ENCODE data around the gene REXO4. TPM values are rescaled to one million over a fixed set of nuclear protein-coding genes. Genes with fewer than 3 reads are reported as not detected.

Gene REXO4
- polyA plus RNA-seq, 1 donor from 2014 or later: 16.1 TPM

DNA sequence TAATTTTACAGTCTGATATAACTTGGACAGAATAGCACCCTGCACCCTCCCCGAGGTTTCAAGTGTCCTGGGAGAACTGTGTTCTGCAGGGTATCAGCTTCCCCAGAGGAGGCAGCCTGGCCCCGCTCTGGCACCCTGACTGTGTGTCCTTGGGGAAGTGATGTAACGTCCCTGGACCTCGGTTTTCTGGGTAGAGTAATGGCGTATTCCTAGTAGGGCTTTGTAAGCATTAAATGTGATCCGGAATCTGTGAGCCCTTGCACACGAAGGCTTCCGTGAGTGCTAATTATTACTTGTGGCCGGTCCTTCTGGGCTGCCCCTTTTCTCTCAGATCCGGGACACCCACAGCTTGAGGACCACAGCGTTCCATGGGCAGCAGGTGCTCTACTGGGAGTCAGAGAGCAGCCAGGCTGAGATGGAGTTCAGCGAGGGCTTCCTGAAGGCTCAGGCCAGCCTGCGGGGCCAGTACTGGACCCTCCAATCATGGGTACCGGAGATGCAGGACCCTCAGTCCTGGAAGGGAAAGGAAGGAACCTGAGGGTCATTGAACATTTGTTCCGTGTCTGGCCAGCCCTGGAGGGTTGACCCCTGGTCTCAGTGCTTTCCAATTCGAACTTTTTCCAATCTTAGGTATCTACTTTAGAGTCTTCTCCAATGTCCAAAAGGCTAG lies 41.0 kb upstream of the REXO4 start:
- H3K27ac ChIP-seq (ENCODE audit: low read length): peak overlapping the region; percentile 96
- no peaks in the 10 kb centered on the region for H3F3A ChIP-seq (ENCODE audit: insufficient read depth, low read length, poor library complexity, severe bottlenecking)
- no peak overlapping the region for H2AFZ ChIP-seq (ENCODE audit: low read depth, low read length)
- no peaks in the 10 kb centered on the region for H3K27me3 ChIP-seq (ENCODE audit: insufficient read depth, low read depth, low read length)
- no peaks in the 10 kb centered on the region for H3K9me3 ChIP-seq (ENCODE audit: low read length)
- H3K36me3 ChIP-seq (ENCODE audit: insufficient read depth, low read length): no peaks in the 10 kb centered on the region
- peak overlapping the region; percentile 97 for H3K9ac ChIP-seq (ENCODE audit: low read length)
- TF ChIP-seq, protein P1, sequence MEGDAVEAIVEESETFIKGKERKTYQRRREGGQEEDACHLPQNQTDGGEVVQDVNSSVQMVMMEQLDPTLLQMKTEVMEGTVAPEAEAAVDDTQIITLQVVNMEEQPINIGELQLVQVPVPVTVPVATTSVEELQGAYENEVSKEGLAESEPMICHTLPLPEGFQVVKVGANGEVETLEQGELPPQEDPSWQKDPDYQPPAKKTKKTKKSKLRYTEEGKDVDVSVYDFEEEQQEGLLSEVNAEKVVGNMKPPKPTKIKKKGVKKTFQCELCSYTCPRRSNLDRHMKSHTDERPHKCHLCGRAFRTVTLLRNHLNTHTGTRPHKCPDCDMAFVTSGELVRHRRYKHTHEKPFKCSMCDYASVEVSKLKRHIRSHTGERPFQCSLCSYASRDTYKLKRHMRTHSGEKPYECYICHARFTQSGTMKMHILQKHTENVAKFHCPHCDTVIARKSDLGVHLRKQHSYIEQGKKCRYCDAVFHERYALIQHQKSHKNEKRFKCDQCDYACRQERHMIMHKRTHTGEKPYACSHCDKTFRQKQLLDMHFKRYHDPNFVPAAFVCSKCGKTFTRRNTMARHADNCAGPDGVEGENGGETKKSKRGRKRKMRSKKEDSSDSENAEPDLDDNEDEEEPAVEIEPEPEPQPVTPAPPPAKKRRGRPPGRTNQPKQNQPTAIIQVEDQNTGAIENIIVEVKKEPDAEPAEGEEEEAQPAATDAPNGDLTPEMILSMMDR (IDR thresholded peaks at IDR 0.05; ENCODE audit: poor library complexity, severe bottlenecking): no peak
- no peak for TF ChIP-seq POLR2AphosphoS5 (IDR thresholded peaks at IDR 0.05)
- no peak for TF ChIP-seq EZH2 (IDR thresholded peaks at IDR 0.05; ENCODE audit: borderline replicate concordance, insufficient read depth, low read length, poor library complexity, severe bottlenecking)
- TF ChIP-seq, protein P2, sequence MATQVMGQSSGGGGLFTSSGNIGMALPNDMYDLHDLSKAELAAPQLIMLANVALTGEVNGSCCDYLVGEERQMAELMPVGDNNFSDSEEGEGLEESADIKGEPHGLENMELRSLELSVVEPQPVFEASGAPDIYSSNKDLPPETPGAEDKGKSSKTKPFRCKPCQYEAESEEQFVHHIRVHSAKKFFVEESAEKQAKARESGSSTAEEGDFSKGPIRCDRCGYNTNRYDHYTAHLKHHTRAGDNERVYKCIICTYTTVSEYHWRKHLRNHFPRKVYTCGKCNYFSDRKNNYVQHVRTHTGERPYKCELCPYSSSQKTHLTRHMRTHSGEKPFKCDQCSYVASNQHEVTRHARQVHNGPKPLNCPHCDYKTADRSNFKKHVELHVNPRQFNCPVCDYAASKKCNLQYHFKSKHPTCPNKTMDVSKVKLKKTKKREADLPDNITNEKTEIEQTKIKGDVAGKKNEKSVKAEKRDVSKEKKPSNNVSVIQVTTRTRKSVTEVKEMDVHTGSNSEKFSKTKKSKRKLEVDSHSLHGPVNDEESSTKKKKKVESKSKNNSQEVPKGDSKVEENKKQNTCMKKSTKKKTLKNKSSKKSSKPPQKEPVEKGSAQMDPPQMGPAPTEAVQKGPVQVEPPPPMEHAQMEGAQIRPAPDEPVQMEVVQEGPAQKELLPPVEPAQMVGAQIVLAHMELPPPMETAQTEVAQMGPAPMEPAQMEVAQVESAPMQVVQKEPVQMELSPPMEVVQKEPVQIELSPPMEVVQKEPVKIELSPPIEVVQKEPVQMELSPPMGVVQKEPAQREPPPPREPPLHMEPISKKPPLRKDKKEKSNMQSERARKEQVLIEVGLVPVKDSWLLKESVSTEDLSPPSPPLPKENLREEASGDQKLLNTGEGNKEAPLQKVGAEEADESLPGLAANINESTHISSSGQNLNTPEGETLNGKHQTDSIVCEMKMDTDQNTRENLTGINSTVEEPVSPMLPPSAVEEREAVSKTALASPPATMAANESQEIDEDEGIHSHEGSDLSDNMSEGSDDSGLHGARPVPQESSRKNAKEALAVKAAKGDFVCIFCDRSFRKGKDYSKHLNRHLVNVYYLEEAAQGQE (IDR thresholded peaks at IDR 0.05; ENCODE audit: borderline replicate concordance): no peak
- TF ChIP-seq SMC3 (conservative IDR thresholded peaks at IDR 0.05; ENCODE audit: poor library complexity): no peak
- no peak for TF ChIP-seq TAF1 (IDR thresholded peaks at IDR 0.05; ENCODE audit: low read depth)
- no peak for TF ChIP-seq RAD21 (conservative IDR thresholded peaks at IDR 0.05)
- TF ChIP-seq MXI1 (conservative IDR thresholded peaks at IDR 0.05; ENCODE audit: poor library complexity, severe bottlenecking): no peak
- no peak for TF ChIP-seq EP300 (conservative IDR thresholded peaks at IDR 0.05; ENCODE audit: poor library complexity, severe bottlenecking)
- peaks cover 29% of the 10 kb centered on the region for H3K79me2 ChIP-seq (replicated peaks; ENCODE audit: insufficient read depth, low read length)
- peak overlapping the region; percentile 21 for H3K4me2 ChIP-seq (ENCODE audit: low read length)
- H3K4me3 ChIP-seq (ENCODE audit: low read length): peak overlapping the region; percentile 85
- no peaks in the 10 kb centered on the region for H4K20me1 ChIP-seq (ENCODE audit: insufficient read depth)
- no peaks in the 10 kb centered on the region for H3K9me2 ChIP-seq (ENCODE audit: insufficient read depth, low read length)

DNA sequence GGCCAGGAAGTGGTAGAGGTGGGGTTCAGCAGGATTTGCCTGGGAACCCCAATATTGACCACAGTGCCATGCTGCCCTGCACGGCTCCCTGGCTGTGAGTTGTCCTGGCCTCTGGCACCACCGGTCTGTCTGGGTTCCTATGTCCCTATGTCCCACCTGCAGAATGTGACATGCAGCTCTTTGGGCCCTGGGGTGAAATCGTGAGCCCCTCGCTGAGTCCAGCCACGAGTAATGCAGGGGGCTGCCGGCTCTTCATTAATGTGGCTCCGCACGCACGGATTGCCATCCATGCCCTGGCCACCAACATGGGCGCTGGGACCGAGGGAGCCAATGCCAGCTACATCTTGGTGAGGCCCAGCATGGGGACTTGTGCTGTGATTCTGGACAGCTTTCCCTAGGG lies 39.9 kb upstream of the REXO4 start:
- no peaks in the 10 kb centered on the region for H3K27me3 ChIP-seq (ENCODE audit: insufficient read depth, low read depth, low read length)
- H3K9me2 ChIP-seq (ENCODE audit: insufficient read depth, low read length): no peaks in the 10 kb centered on the region
- H3K4me2 ChIP-seq (ENCODE audit: low read length): no peak overlapping the region
- no peaks in the 10 kb centered on the region for H3K36me3 ChIP-seq (ENCODE audit: insufficient read depth, low read length)
- no peaks in the 10 kb centered on the region for H3K9me3 ChIP-seq (ENCODE audit: low read length)
- H3K4me3 ChIP-seq (ENCODE audit: low read length): no peak overlapping the region
- no peaks in the 10 kb centered on the region for H4K20me1 ChIP-seq (ENCODE audit: insufficient read depth)
- no peak overlapping the region for H3K9ac ChIP-seq (ENCODE audit: low read length)
- H3F3A ChIP-seq (ENCODE audit: insufficient read depth, low read length, poor library complexity, severe bottlenecking): no peaks in the 10 kb centered on the region
- no peak for TF ChIP-seq EZH2 (IDR thresholded peaks at IDR 0.05; ENCODE audit: borderline replicate concordance, insufficient read depth, low read length, poor library complexity, severe bottlenecking)
- TF ChIP-seq, protein P1 (IDR thresholded peaks at IDR 0.05; ENCODE audit: poor library complexity, severe bottlenecking): no peak
- TF ChIP-seq SMC3 (conservative IDR thresholded peaks at IDR 0.05; ENCODE audit: poor library complexity): no peak
- TF ChIP-seq MXI1 (conservative IDR thresholded peaks at IDR 0.05; ENCODE audit: poor library complexity, severe bottlenecking): no peak
- no peak for TF ChIP-seq RAD21 (conservative IDR thresholded peaks at IDR 0.05)
- TF ChIP-seq TAF1 (IDR thresholded peaks at IDR 0.05; ENCODE audit: low read depth): no peak
- TF ChIP-seq, protein P2 (IDR thresholded peaks at IDR 0.05; ENCODE audit: borderline replicate concordance): no peak
- no peak overlapping the region for H3K27ac ChIP-seq (ENCODE audit: low read length)
- H2AFZ ChIP-seq (ENCODE audit: low read depth, low read length): no peak overlapping the region
- peaks cover 23% of the 10 kb centered on the region for H3K79me2 ChIP-seq (replicated peaks; ENCODE audit: insufficient read depth, low read length)

All from neural cell (in vitro differentiated cells).